ENCODE data around the gene ABLIM2.

ABLIM2 gene

DNA sequence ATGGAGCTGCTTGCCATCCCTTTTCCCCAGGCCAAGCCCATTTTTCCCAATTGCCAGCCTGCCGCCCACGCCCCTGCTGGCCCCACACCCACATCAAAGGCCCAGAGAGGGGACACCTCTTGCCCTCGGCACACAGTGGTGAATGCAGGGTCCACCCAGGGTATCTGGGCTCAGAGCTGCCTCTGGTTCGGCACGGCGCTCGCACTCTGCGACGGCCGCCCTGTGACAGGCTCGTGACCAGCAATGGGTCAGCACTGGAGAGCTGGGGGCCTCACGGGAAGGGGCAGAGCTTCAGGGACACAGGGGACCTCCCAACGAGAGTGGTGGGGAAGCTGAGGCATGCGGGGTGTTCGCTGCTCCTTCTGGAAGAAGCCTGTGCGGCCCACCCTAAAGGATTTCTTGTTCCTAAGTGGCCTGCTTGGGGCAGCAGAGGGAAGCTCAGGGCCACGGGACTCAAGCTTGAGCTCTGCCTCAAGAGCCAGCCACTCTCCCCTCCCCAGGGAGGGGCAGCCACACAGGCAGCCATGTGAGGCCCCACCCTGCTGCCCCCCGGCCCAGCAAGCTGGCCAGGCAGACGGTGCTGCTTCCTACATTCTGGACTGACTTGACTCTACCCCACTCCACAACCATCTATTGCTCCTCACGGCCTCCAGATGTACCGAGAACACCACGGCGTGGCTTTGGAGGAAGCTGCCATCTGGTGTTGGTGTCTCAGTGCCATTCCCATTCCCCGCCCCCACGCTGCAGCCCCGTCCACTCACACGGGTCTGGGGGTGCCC lies 73.7 kb downstream of the ABLIM2 start:
- DNase-seq (ENCODE audit: low read depth): no peak

DNA sequence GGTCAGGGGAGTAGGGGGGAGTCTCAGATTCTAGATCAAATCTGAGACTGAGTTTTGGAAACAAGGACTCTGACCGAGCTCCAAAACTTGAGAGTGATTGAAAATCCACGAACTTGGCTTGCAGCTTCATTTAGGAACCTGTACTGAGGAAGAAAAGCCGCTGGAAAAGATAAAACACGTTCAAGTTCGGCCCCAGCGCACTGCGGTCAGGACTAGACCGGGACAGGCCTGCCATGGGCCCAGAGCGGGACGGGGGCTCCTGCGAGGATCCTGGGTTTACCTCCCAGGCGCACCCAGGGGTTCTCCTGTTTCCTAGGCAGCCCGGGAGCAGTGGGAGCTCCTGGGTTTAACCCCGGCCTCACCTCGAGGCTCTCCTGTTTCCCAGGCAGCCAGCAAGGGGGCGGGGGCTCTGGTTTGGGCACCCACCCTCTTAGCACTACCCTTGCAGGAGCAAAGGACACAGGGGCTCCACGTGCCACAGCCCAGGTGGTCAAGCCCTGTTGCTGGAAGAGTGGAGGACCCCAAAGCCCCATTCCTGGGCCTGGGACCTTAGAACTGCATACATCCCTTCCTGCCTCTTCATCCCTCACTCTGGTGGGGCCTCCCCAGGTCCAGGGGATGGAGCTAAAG lies 74.5 kb downstream of the ABLIM2 start:
- DNase-seq (ENCODE audit: low read depth): no peak

GRCh38 chr4:8083086-8083825 lies 75.4 kb downstream of the ABLIM2 start:
- no peak for DNase-seq (ENCODE audit: low read depth)

DNA sequence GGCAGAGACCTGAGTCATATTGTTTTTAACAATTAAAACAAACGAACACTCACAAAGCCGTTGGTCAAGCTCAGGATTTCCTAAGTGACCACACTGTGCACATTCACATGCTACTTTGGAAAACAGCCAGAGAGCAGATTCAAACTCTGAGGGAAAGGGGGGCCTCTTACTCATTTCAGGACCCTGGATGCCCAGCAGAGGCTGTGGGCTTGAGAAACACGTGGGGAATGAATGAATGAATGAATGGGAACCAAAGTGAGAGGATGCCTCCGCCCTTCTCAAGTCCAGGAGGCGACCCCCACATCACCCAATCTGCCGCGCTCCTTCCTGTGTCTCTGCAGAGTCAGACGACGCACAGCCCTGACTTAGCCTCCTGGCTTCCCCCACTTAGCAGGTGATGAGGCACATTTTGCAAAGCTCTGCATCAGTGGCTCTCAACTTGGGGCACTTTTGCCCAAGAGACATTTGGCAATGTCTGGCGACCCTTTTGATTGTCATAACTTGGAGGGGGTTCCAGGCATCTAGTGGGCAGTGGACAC lies 76.0 kb downstream of the ABLIM2 start:
- DNase-seq (ENCODE audit: low read depth): no peak

DNA sequence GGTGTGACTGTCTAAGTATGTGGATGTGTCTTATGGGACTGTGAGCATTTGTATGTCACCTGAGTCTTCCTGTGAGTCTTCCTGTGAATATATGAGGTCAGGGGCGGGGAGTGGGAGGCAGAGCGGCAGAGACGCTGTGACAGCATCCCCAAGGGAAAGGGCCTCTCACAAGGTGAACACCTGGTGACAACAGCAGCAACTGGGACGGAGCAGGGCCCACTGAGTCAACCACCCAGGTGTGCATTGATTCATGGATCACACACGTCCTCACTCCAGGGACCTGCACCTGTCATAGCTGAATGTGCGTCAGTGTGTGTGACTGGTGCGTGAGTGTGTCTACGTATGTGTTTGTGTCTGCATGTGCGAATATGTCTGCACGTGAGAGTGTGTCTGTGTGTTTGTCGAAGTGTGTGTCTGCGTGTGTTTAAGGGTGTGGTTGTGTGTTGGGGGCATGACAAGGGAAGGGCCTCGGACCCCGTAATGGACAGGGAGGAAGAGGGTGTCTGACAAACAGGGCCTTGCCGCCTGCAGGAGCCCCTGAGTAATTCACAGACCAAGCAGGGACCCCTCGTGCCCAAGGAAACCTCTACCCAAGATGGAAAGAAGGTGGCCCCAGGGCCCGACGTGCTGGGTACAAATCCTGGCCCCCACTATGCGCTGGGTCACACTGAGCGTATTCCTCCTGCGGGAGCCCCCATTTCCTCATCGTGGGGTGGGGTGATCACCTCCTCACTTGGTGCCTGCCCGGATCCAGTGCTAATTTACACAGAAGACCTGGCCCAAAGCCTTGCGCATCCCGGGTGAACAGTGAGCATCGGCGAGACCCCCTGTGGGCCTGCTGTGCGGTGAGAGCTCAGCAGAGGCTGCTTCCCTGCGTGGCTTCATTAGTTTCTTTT lies 76.7 kb downstream of the ABLIM2 start:
- DNase-seq (ENCODE audit: low read depth): no peak

- DNase-seq (ENCODE audit: low read depth): no peak
These were observed 77.4 kb downstream of the ABLIM2 start for GRCh38 chr4:8081171-8081570.

GRCh38 chr4:8080754-8081065 lies 77.9 kb downstream of the ABLIM2 start:
- no peak for DNase-seq (ENCODE audit: low read depth)

- DNase-seq (ENCODE audit: low read depth): no peak
These were observed 78.5 kb downstream of the ABLIM2 start for GRCh38 chr4:8079916-8080753.

- DNase-seq (ENCODE audit: low read depth): no peak
These were observed 79.4 kb downstream of the ABLIM2 start for GRCh38 chr4:8079031-8079885.

GRCh38 chr4:8078610-8079015 lies 80.0 kb downstream of the ABLIM2 start:
- DNase-seq (ENCODE audit: low read depth): no peak

DNA sequence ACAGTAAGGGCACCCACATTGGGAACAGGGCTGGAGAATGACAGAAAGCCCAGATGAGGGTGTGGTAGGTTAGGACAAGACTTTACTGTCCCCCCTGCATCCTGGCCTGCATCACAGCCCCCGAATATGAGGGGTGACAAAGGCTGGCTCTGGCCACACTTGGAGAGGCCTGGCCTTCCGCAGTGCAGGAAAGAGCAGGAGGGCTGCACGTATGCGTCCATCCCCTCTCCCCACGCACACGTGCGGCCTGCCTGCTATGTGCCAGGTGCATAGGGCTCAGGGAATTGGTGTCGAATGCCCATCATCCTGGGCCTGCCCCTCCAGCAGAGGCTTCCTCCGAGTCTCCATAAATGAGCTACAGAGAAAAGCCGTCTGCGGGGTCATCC lies 80.5 kb downstream of the ABLIM2 start:
- no peak for DNase-seq (ENCODE audit: low read depth)

DNA sequence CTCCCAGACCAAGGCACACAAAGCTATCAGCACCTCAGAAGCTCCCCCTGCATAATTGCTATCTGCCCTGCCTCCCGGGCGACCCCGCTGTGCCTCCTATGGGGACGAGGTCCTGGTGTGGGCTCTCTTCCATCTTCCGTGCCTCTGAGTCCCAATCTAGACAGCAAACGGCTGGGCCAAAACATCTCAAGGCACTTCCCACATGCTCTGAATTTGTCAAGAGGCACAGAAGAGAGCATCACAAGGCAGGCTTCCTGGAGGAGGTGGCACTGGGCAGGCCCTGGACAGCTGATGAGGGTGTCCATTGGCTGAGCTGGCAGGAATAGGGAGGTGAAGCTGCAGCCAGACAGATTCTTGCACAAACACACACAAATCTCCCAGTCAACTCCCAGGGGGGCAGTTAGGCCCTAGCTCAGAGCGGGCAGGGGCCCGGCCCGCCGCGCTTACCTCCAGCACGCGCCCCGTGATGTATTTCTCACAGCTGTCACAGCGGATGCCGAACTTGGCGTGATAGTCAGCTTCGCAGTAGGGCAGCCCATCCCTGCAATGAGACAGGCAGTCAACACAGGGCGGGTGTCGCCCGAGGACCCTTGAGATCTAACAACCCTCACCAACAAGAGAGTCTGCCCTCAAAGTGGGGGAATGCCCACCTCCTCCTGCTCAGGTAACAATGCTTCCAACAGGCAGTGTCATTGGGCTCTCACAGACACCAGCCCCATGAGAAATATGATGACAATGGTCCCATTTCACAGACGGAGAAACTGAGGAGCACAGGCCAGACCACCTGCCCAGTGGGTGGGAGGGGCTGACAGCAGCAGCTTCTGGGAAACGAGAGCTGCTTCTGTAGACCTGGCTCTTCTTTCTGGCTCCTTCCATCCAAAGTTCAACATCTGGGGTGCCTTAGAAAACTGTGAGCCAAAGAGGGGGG lies 81.2 kb downstream of the ABLIM2 start:
- no peak for DNase-seq (ENCODE audit: low read depth)

DNA sequence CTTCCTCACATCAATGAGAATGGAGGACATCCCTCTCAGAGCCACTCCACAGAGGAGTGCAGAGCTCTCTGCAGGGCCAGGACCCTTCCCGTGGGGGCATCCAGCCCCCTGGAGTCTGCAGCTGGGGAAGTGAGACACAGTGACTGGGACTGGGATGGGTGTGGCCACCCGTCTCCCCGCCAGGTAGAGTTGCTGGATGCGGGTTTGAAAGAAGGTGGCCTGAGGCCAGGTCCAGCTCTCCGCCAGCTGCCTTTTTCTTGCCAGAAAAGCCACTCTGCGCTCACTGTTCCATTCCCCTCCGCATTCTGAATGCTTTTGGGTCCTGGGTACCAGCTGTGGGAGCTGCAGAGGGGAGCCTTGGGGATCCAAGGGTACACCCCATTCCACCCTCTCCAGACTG lies 82.6 kb downstream of the ABLIM2 start:
- DNase-seq (ENCODE audit: low read depth): no peak

- DNase-seq (ENCODE audit: low read depth): no peak
These were observed 85.3 kb downstream of the ABLIM2 start for GRCh38 chr4:8073206-8073863.

- no peak for DNase-seq (ENCODE audit: low read depth)
These were observed 86.2 kb downstream of the ABLIM2 start for GRCh38 chr4:8072235-8072968.

DNA sequence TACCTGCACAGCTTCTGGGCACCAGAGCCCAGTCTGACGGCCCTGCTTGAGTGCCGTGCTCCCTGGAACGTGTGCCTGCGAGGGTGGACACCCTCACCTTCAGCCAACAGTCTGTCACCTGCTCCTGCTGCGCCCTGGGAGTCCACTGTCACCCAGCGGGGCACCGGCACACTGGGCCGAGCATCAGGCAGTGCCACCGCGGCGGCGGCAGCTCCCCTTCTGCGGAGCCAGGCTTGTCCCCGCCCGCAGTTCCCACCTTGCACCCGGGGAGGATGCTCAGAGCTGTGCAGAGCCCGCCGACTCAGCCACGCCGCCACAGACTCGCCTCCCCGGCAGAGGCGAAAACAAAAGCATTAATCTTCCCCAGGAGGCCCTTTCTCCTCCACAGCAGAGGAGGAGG lies 86.8 kb downstream of the ABLIM2 start:
- DNase-seq (ENCODE audit: low read depth): no peak
